Neural progenitor cell (in vitro differentiated cells): ENCODE measurements around the gene SNX30. TPM values are rescaled to one million over a fixed set of nuclear protein-coding genes. Genes with fewer than 3 reads are reported as not detected.
A peak's percentile ranks its signal among the peaks of the same experiment; 100 is the strongest.

ENCODE experiments used
- DNase-seq: peaks from one replicate; pipeline ENCODE4 v3.0.0-alpha.2; 2016; ENCODE audit warnings: low spot score
- H2AFZ ChIP-seq: fragments of 200-600 bp; sonication (generic); replicated peaks from 2 replicates; pipeline ENCODE4 v1.6.1; 2016; ENCODE audit warnings: antibody characterized with exemption
- H3F3A ChIP-seq: fragments of 200-600 bp; sonication (generic); 2 replicates; pipeline ENCODE4 v1.6.1; 2016; ENCODE audit warnings: antibody characterized with exemption, low read depth
- H3K27ac ChIP-seq: fragments of 200-600 bp; sonication (generic); 2 replicates; pipeline ENCODE4 v1.5.1; 2016; ENCODE audit warnings: mild to moderate bottlenecking
- H3K27me3 ChIP-seq: fragments of 200-600 bp; sonication (generic); 2 replicates; pipeline ENCODE4 v1.6.1; 2016; ENCODE audit warnings: mild to moderate bottlenecking, moderate library complexity
- H3K36me3 ChIP-seq: fragments of 200-600 bp; sonication (generic); 2 replicates; pipeline ENCODE4 v1.5.1; 2016
- H3K4me1 ChIP-seq: fragments of 200-600 bp; sonication (generic); 2 replicates; pipeline ENCODE4 v1.6.1; 2016; ENCODE audit warnings: mixed run types
- H3K4me2 ChIP-seq: fragments of 200-600 bp; sonication (generic); 2 replicates; pipeline ENCODE4 v1.6.1; 2016
- H3K4me3 ChIP-seq: fragments of 200-600 bp; sonication (generic); 2 replicates; pipeline ENCODE4 v1.5.1; 2016
- H3K79me2 ChIP-seq: fragments of 200-600 bp; sonication (generic); 2 replicates; pipeline ENCODE4 v1.6.1; 2016; ENCODE audit warnings: low read depth
- H3K9ac ChIP-seq: fragments of 200-600 bp; sonication (generic); 2 replicates; pipeline ENCODE4 v1.6.1; 2016
- H3K9me3 ChIP-seq: fragments of 200-600 bp; sonication (generic); 2 replicates; pipeline ENCODE4 v1.5.1; 2016; ENCODE audit warnings: low read depth
- H4K20me1 ChIP-seq: fragments of 200-600 bp; sonication (generic); 2 replicates; pipeline ENCODE4 v1.6.1; 2016; ENCODE audit warnings: low read depth
- H3K27ac Mint-ChIP-seq: 3 replicates; pipeline ENCODE4 v1.8.0; 2021; ENCODE audit warnings: mixed read lengths
- H3K27me3 Mint-ChIP-seq: 2 replicates; pipeline ENCODE4 v1.8.0; 2022; ENCODE audit warnings: low read depth, mild to moderate bottlenecking, inconsistent platforms, moderate library complexity, mixed read lengths; ENCODE audit not compliant: insufficient read depth
- H3K36me3 Mint-ChIP-seq: 3 replicates; pipeline ENCODE4 v1.8.0; 2021; ENCODE audit warnings: mixed read lengths
- H3K4me1 Mint-ChIP-seq: 3 replicates; pipeline ENCODE4 v1.8.0; 2021; ENCODE audit warnings: mixed read lengths
- H3K4me3 Mint-ChIP-seq: 3 replicates; pipeline ENCODE4 v1.8.0; 2021; ENCODE audit warnings: mild to moderate bottlenecking, moderate library complexity, mixed read lengths
- H3K9me3 Mint-ChIP-seq: 3 replicates; pipeline ENCODE4 v1.8.0; 2020; ENCODE audit warnings: mixed read lengths
- EZH2 ChIP-seq: fragments of 200-600 bp; sonication (generic); IDR thresholded peaks from 2 replicates; pipeline ENCODE4 v1.6.1; 2017; ENCODE audit warnings: antibody characterized with exemption, mild to moderate bottlenecking, moderate library complexity
- EZH2phosphoT487 ChIP-seq: fragments of 200-600 bp; sonication (generic); IDR thresholded peaks from 2 replicates; pipeline ENCODE4 v1.6.1; 2017; ENCODE audit warnings: antibody characterized with exemption
- total RNA-seq: library from RNA; depleted of rRNA; stranded (reverse); fragments of >200 nt; gene quantifications from 2 replicates; pipeline ENCODE4 v1.2.3, GENCODE V29; 2015; ENCODE audit warnings: low replicate concordance
- TF ChIP-seq, protein P1 (sequence below): fragments of 200-600 bp; sonication (generic); IDR thresholded peaks from 2 replicates; pipeline ENCODE4 v1.5.1; 2017; ENCODE audit warnings: antibody characterized with exemption, mild to moderate bottlenecking

SNX30 gene
- total RNA-seq, 1 donor from 2014 or later = 19.9 TPM

DNA sequence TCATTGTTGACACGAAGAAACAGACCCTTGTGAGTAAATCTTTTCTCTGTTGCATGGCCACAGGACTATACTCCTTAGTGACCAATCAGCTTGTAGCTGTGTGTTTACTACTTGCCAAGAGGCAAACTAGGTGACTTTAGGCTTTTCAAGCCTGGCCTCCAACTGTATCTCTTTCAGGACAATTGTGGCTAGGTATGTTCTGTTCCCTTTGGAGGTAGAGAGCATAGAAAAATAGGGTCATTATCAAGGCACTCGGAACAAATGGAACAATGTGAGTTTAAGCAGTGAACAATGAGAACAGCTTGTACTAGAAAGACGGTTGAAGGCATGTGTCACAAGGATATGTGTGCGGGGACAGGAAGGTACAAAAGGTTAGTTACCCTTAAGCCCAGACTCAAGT, 92.0 kb downstream of the SNX30 start:
- H3K4me1 ChIP-seq = no peaks in the 10 kb centered on the region
- TF ChIP-seq EZH2 (no peak), EZH2phosphoT487 (no peak)
- TF ChIP-seq, protein P1, sequence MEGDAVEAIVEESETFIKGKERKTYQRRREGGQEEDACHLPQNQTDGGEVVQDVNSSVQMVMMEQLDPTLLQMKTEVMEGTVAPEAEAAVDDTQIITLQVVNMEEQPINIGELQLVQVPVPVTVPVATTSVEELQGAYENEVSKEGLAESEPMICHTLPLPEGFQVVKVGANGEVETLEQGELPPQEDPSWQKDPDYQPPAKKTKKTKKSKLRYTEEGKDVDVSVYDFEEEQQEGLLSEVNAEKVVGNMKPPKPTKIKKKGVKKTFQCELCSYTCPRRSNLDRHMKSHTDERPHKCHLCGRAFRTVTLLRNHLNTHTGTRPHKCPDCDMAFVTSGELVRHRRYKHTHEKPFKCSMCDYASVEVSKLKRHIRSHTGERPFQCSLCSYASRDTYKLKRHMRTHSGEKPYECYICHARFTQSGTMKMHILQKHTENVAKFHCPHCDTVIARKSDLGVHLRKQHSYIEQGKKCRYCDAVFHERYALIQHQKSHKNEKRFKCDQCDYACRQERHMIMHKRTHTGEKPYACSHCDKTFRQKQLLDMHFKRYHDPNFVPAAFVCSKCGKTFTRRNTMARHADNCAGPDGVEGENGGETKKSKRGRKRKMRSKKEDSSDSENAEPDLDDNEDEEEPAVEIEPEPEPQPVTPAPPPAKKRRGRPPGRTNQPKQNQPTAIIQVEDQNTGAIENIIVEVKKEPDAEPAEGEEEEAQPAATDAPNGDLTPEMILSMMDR = no peak
- no peak overlapping the region for H3K4me2 ChIP-seq
- H3K27ac ChIP-seq = no peak overlapping the region
- H3K27ac Mint-ChIP-seq = no peak overlapping the region
- H3F3A ChIP-seq = no peaks in the 10 kb centered on the region
- no peaks in the 10 kb centered on the region for H3K9me3 ChIP-seq
- peaks cover 28% of the 10 kb centered on the region for H3K36me3 Mint-ChIP-seq
- no peak for DNase-seq
- H3K4me1 Mint-ChIP-seq = no peaks in the 10 kb centered on the region
- no peaks in the 10 kb centered on the region for H3K27me3 ChIP-seq
- no peaks in the 10 kb centered on the region for H4K20me1 ChIP-seq
- no peaks in the 10 kb centered on the region for H3K36me3 ChIP-seq
- H2AFZ ChIP-seq = no peak overlapping the region
- H3K9me3 Mint-ChIP-seq = peaks cover 4% of the 10 kb centered on the region
- H3K27me3 Mint-ChIP-seq = no peaks in the 10 kb centered on the region
- H3K79me2 ChIP-seq = no peaks in the 10 kb centered on the region
- no peak overlapping the region for H3K4me3 Mint-ChIP-seq
- no peak overlapping the region for H3K4me3 ChIP-seq
- H3K9ac ChIP-seq = no peak overlapping the region

DNA sequence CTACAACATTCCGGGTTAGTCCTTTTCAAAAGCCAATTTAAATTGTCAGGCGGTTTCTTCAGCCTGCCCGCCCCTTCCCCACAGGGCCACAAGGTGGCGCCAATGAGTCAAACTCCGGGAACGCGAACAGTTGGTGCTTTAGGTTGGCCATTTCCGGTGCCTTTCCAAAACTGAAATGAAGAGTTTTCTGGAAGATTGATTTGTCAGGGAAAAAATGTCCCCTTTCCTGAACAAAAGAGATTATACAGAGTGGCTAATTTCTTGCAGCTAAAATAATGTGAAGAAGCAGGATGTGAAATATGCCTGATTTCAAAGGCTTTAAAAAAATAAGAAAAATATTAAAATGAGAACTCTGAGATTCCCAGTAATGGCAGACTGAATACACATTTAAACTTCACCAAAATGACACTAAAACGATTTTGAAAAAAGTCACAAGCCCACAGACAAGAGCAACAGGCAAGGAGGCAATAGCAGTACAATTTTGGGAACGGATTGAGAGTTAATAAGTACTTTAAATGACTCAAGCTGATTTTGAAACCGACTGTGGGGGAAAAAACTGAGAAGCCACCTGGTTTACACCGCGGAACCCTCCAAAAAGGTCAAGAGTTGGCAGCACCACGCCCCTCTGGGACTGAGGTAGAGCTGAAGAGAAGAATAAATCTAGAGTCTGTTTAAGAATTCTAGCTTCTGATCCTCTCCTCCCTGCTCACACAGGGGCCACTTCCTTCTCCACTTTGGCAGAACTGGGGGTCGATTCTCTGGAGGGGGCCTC, 94.4 kb downstream of the SNX30 start:
- Histone ChIP-seq H2AFZ (no peak overlapping the region), H3K4me2 (no peak overlapping the region)
- H3K4me3 Mint-ChIP-seq = no peak overlapping the region

DNA sequence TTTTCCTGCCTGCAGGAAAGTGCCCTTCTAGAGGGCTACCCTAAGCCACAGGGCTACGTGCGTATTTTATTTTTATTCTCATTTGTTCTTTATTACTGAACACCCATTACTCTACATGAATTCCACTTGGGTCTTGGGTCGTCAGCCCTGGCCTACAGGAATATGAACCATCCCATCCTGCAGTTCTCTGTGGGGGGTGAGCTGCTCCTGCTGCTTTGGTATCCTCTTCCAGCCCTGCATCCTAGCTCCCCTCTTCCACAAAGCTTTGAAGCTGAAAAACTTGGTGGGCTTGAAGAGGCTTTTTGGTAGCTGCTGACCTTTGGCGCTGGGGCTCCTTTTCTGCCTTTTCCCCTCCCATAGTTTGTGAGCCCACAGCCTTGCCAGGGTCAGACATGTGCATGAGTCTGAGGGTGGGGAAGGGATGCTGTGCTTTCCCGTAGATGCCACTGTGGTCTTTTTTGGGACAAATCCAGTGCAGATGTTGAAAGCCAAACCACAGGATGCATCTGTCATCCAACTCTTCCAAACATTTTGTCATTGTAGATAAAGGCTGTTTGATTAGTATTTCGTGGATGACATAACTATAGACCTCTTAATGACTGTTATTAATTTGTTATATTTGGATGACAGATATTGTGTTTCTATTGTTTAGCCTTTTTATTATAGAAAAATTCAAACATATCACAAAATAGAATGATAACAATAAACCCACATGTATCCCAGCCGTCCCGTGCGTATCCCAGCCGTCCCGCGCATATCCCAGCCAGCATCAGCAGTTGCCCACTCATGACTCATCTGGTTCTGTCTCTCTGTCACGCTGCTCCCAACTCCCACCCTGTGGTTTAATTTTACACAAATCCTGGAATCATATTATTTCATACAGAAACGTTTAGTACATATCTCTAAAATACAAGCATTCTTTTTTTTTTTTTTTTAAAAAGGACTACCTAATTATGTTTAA, 96.2 kb downstream of the SNX30 start:
- no peak overlapping the region for H2AFZ ChIP-seq
- TF ChIP-seq, protein P1 = no peak
- no peak for TF ChIP-seq EZH2phosphoT487
- TF ChIP-seq EZH2 = no peak
- Mint-ChIP-seq H3K27me3 (peaks cover 3% of the 10 kb centered on the region), H3K36me3 (peaks cover 20% of the 10 kb centered on the region), H3K4me1 (peaks cover 9% of the 10 kb centered on the region), H3K4me3 (no peak overlapping the region), H3K27ac (peak overlapping the region; percentile 54), H3K9me3 (peaks cover 4% of the 10 kb centered on the region)
- no peaks in the 10 kb centered on the region for H3K9me3 ChIP-seq
- no peaks in the 10 kb centered on the region for H3K79me2 ChIP-seq
- DNase-seq = no peak
- no peak overlapping the region for H3K4me2 ChIP-seq
- no peak overlapping the region for H3K9ac ChIP-seq
- no peaks in the 10 kb centered on the region for H3K36me3 ChIP-seq
- H3K27me3 ChIP-seq = no peaks in the 10 kb centered on the region
- peaks cover 3% of the 10 kb centered on the region for H4K20me1 ChIP-seq
- peaks cover 13% of the 10 kb centered on the region for H3K4me1 ChIP-seq
- H3F3A ChIP-seq = peaks cover 12% of the 10 kb centered on the region
- H3K4me3 ChIP-seq = no peak overlapping the region
- H3K27ac ChIP-seq = no peak overlapping the region

More for the DNA sequence above, 94.4 kb downstream of the SNX30 start:
- H3K27me3 Mint-ChIP-seq = no peaks in the 10 kb centered on the region
- H3K9me3 ChIP-seq = no peaks in the 10 kb centered on the region
- H3K9me3 Mint-ChIP-seq = peaks cover 4% of the 10 kb centered on the region
- H3K36me3 Mint-ChIP-seq = peaks cover 15% of the 10 kb centered on the region
- DNase-seq = peak; percentile 76
- H3K4me1 ChIP-seq = peaks cover 13% of the 10 kb centered on the region
- H3K27me3 ChIP-seq = no peaks in the 10 kb centered on the region
- H3K36me3 ChIP-seq = no peaks in the 10 kb centered on the region
- TF ChIP-seq EZH2 = no peak
- TF ChIP-seq, protein P1 = peak; percentile 100
- no peak for TF ChIP-seq EZH2phosphoT487
- H3K27ac ChIP-seq = no peak overlapping the region
- peaks cover 12% of the 10 kb centered on the region for H3F3A ChIP-seq
- H3K27ac Mint-ChIP-seq = no peak overlapping the region
- peaks cover 3% of the 10 kb centered on the region for H4K20me1 ChIP-seq
- H3K4me1 Mint-ChIP-seq = peaks cover 6% of the 10 kb centered on the region
- no peaks in the 10 kb centered on the region for H3K79me2 ChIP-seq
- H3K9ac ChIP-seq = no peak overlapping the region
- no peak overlapping the region for H3K4me3 ChIP-seq
